Endothelial cell of hepatic sinusoid (primary cell): Measurements from ENCODE around the gene XBP1.
"Not testable (repeated sequence)": the region's sequence is repeated elsewhere in the genome, so short reads cannot be mapped to it uniquely, and the experiment has no call there.

ENCODE experiments used
- in situ Hi-C: cut with HindIII; loops from 2 replicates; pipeline ENCODE4 v1.10.0; 2017; ENCODE audit warnings: low sequenced_read_pairs

Gene XBP1

GRCh38 chr22:28800308-28801041, at the start of gene XBP1:
XBP1 (minus strand) TSS chr22:28800569.
- in situ Hi-C loops = no loop called here

- in situ Hi-C loops = no loop called here
Observed at GRCh38 chr22:28846994-28847393, 46.6 kb upstream of the XBP1 start.

- in situ Hi-C loops = loop anchor here (5.0 kb wide), 1 partner anchor 53 kb away; no protein-coding TSS in a partner anchor
Observed at GRCh38 chr22:28844277-28844676, 43.9 kb upstream of the XBP1 start.

GRCh38 chr22:28843633-28844032, 43.3 kb upstream of the XBP1 start:
- in situ Hi-C loops = loop anchor here (5.0 kb wide), 1 partner anchor 54 kb away; no protein-coding TSS in a partner anchor

GRCh38 chr22:28841111-28841510, 40.7 kb upstream of the XBP1 start:
- in situ Hi-C loops = loop anchor here (5.0 kb wide), 1 partner anchor 56 kb away; no protein-coding TSS in a partner anchor

GRCh38 chr22:28838971-28839370, 38.6 kb upstream of the XBP1 start:
- in situ Hi-C loops = loop anchor here (10.0 kb wide), 1 partner anchor 764 kb away; no protein-coding TSS in a partner anchor

- in situ Hi-C loops = loop anchor here (10.0 kb wide), 1 partner anchor 763 kb away; no protein-coding TSS in a partner anchor
Observed at GRCh38 chr22:28837640-28838039, 37.3 kb upstream of the XBP1 start.

- in situ Hi-C loops = loop anchor here (10.0 kb wide), 1 partner anchor 761 kb away; no protein-coding TSS in a partner anchor
Observed at GRCh38 chr22:28835630-28836189, 35.3 kb upstream of the XBP1 start.

- in situ Hi-C loops = loop anchor here (5.0 to 10.0 kb wide), 2 partner anchors 246 to 759 kb away; no protein-coding TSS in a partner anchor
Observed at GRCh38 chr22:28833276-28833923, 33.0 kb upstream of the XBP1 start.

- in situ Hi-C loops = loop anchor here (5.0 to 10.0 kb wide), 2 partner anchors 245 to 758 kb away; no protein-coding TSS in a partner anchor
Observed at GRCh38 chr22:28832731-28833130, 32.4 kb upstream of the XBP1 start.

GRCh38 chr22:28831140-28832072, 31.0 kb upstream of the XBP1 start:
- in situ Hi-C loops = loop anchor here (5.0 to 10.0 kb wide), 2 partner anchors 244 to 757 kb away; no protein-coding TSS in a partner anchor

- in situ Hi-C loops = loop anchor here (5.0 to 10.0 kb wide), 2 partner anchors 243 to 756 kb away; no protein-coding TSS in a partner anchor
Observed at GRCh38 chr22:28830441-28830840, 30.1 kb upstream of the XBP1 start.

GRCh38 chr22:28829358-28830181, 29.2 kb upstream of the XBP1 start:
- in situ Hi-C loops = loop anchor here (5.0 to 10.0 kb wide), 2 partner anchors 242 to 755 kb away; no protein-coding TSS in a partner anchor

GRCh38 chr22:28826921-28827320, 26.6 kb upstream of the XBP1 start:
- in situ Hi-C loops = no loop called here

GRCh38 chr22:28826430-28826829, 26.1 kb upstream of the XBP1 start:
- in situ Hi-C loops = not testable (repeated sequence)

GRCh38 chr22:28824455-28824854, 24.1 kb upstream of the XBP1 start:
- in situ Hi-C loops = not testable (repeated sequence)

GRCh38 chr22:28822930-28823551, 22.7 kb upstream of the XBP1 start:
- in situ Hi-C loops = no loop called here

GRCh38 chr22:28821452-28821851, 21.1 kb upstream of the XBP1 start:
- in situ Hi-C loops = no loop called here

- in situ Hi-C loops = no loop called here
Observed at GRCh38 chr22:28820885-28821284, 20.5 kb upstream of the XBP1 start.
